H9 (cell line): ENCODE data around the gene MRGPRF. TPM values are rescaled to one million over a fixed set of nuclear protein-coding genes. Genes with fewer than 3 reads are reported as not detected.

Source experiments
- DNase-seq: peaks from one replicate; pipeline ENCODE4 v3.0.0-alpha.2; 2017
- H2AFZ ChIP-seq: one replicate; pipeline ENCODE4 v1.6.1; 2013; ENCODE audit warnings: mild to moderate bottlenecking, low read length, control low read depth, moderate library complexity
- H2AK5ac ChIP-seq: 2 replicates; pipeline ENCODE4 v1.6.1; 2013; ENCODE audit warnings: low read length, control low read depth, mixed read lengths; ENCODE audit not compliant: insufficient read length
- H2BK120ac ChIP-seq: one replicate; pipeline ENCODE4 v1.6.1; 2013; ENCODE audit warnings: low read depth, mild to moderate bottlenecking, low read length, control low read depth, inconsistent platforms; ENCODE audit not compliant: poor library complexity, severe bottlenecking
- H2BK12ac ChIP-seq: 2 replicates; pipeline ENCODE4 v1.6.1; 2013; ENCODE audit warnings: low read length, control low read depth, mixed read lengths, low read depth; ENCODE audit not compliant: insufficient read length
- H2BK15ac ChIP-seq: 2 replicates; pipeline ENCODE4 v1.6.1; 2013; ENCODE audit warnings: low read depth, low read length, control low read depth
- H2BK20ac ChIP-seq: one replicate; pipeline ENCODE4 v1.6.1; 2013; ENCODE audit warnings: low read depth, mild to moderate bottlenecking, low read length, control low read depth, inconsistent platforms; ENCODE audit not compliant: poor library complexity, severe bottlenecking
- H2BK5ac ChIP-seq: 2 replicates; pipeline ENCODE4 v1.6.1; 2013; ENCODE audit warnings: low read length, control low read depth, mixed read lengths; ENCODE audit not compliant: insufficient read length
- H3K14ac ChIP-seq: 2 replicates; pipeline ENCODE4 v1.6.1; 2013; ENCODE audit warnings: low read length, control low read depth; ENCODE audit not compliant: insufficient read depth
- H3K18ac ChIP-seq: 2 replicates; pipeline ENCODE4 v1.6.1; 2013; ENCODE audit warnings: low read depth, mild to moderate bottlenecking, mixed read lengths, low read length, control low read depth; ENCODE audit not compliant: insufficient read length
- H3K23ac ChIP-seq: 2 replicates; pipeline ENCODE4 v1.6.1; 2013; ENCODE audit warnings: low read length, control low read depth, mixed read lengths, low read depth; ENCODE audit not compliant: insufficient read length
- H3K23me2 ChIP-seq: 2 replicates; pipeline ENCODE4 v1.6.1; 2013; ENCODE audit warnings: low read depth, mild to moderate bottlenecking, mixed read lengths, low read length, control low read depth; ENCODE audit not compliant: insufficient read length, poor library complexity, severe bottlenecking
- H3K27ac ChIP-seq: 2 replicates; pipeline ENCODE4 v1.5.1; 2013; ENCODE audit warnings: low read length, control low read depth, mixed read lengths, low read depth; ENCODE audit not compliant: insufficient read length
- H3K27me3 ChIP-seq: 2 replicates; pipeline ENCODE4 v1.6.1; 2013; ENCODE audit warnings: low read length, control low read depth, inconsistent platforms; ENCODE audit not compliant: insufficient read depth
- H3K4ac ChIP-seq: 2 replicates; pipeline ENCODE4 v1.6.1; 2013; ENCODE audit warnings: low read depth, mild to moderate bottlenecking, control low read depth, inconsistent platforms, low read length, moderate library complexity
- H3K4me1 ChIP-seq: 2 replicates; pipeline ENCODE4 v1.6.1; 2013; ENCODE audit warnings: low read length, control low read depth, inconsistent platforms; ENCODE audit not compliant: insufficient read depth
- H3K4me2 ChIP-seq: 2 replicates; pipeline ENCODE4 v1.6.1; 2013; ENCODE audit warnings: low read length, control low read depth, mixed read lengths; ENCODE audit not compliant: insufficient read length, insufficient read depth
- H3K56ac ChIP-seq: 2 replicates; pipeline ENCODE4 v1.6.1; 2013; ENCODE audit warnings: low read depth, mild to moderate bottlenecking, mixed read lengths, low read length, control low read depth; ENCODE audit not compliant: insufficient read length
- H3K79me1 ChIP-seq: 2 replicates; pipeline ENCODE4 v1.6.1; 2013; ENCODE audit warnings: low read depth, mild to moderate bottlenecking, moderate library complexity, low read length, control low read depth, inconsistent platforms; ENCODE audit not compliant: insufficient read depth, poor library complexity, severe bottlenecking
- H3K79me2 ChIP-seq: 2 replicates; pipeline ENCODE4 v1.6.1; 2013; ENCODE audit warnings: low read length, control low read depth, inconsistent platforms; ENCODE audit not compliant: insufficient read depth
- H3K9ac ChIP-seq: 2 replicates; pipeline ENCODE4 v1.6.1; 2013; ENCODE audit warnings: low read length, control low read depth, mixed read lengths; ENCODE audit not compliant: insufficient read length; ENCODE audit errors: extremely low read depth
- H3K9me3 ChIP-seq: one replicate; pipeline ENCODE4 v1.6.1; 2013; ENCODE audit warnings: low read depth, low read length, inconsistent platforms; ENCODE audit not compliant: control insufficient read depth
- H3T11ph ChIP-seq: one replicate; pipeline ENCODE4 v1.6.1; 2013; ENCODE audit warnings: mild to moderate bottlenecking, low read length, control low read depth, inconsistent platforms
- H4K20me1 ChIP-seq: one replicate; pipeline ENCODE4 v1.6.1; 2013; ENCODE audit not compliant: control insufficient read depth, insufficient read length, insufficient read depth
- H4K5ac ChIP-seq: 2 replicates; pipeline ENCODE4 v1.6.1; 2013; ENCODE audit warnings: low read depth, mild to moderate bottlenecking, mixed read lengths, low read length, control low read depth; ENCODE audit not compliant: insufficient read length
- H4K8ac ChIP-seq: replicated peaks from 2 replicates; pipeline ENCODE4 v1.6.1; 2013; ENCODE audit warnings: low read length, control low read depth, mixed read lengths, low read depth; ENCODE audit not compliant: insufficient read length
- H4K91ac ChIP-seq: 2 replicates; pipeline ENCODE4 v1.6.1; 2013; ENCODE audit warnings: low read depth, mild to moderate bottlenecking, moderate library complexity, mixed read lengths, low read length, control low read depth; ENCODE audit not compliant: insufficient read length
- H3K27ac Mint-ChIP-seq, 3 experiments: 2 replicates in 2 of 3; 3 replicates in 1 of 3; pipeline ENCODE4 v1.8.0; 2020 to 2021; ENCODE audit warnings: mixed read lengths in 3 of 3, mild to moderate bottlenecking in 1 of 3, moderate library complexity in 1 of 3
- H3K27me3 Mint-ChIP-seq: 2 replicates; pipeline ENCODE4 v1.8.0; 2021; ENCODE audit warnings: low read depth, mild to moderate bottlenecking, moderate library complexity, mixed read lengths
- H3K36me3 Mint-ChIP-seq, 3 experiments: 2 replicates in 2 of 3; 3 replicates in 1 of 3; pipeline ENCODE4 v1.8.0; 2020 to 2021; ENCODE audit warnings: low read depth in 3 of 3, mixed read lengths in 3 of 3; ENCODE audit not compliant: insufficient read depth in 1 of 3
- H3K4me1 Mint-ChIP-seq, 2 experiments: 2 replicates each; pipeline ENCODE4 v1.8.0; 2020; ENCODE audit warnings: mixed read lengths in 2 of 2
- H3K4me3 Mint-ChIP-seq, 2 experiments: 2 replicates in 1 of 2; 3 replicates in 1 of 2; pipeline ENCODE4 v1.8.0; 2020 to 2021; ENCODE audit warnings: mild to moderate bottlenecking in 2 of 2, mixed read lengths in 2 of 2, moderate library complexity in 1 of 2
- H3K9me3 Mint-ChIP-seq, 2 experiments: 2 replicates in 1 of 2; 3 replicates in 1 of 2; pipeline ENCODE4 v1.8.0; 2020; ENCODE audit warnings: mild to moderate bottlenecking in 2 of 2, mixed read lengths in 2 of 2, moderate library complexity in 1 of 2
- CTCF ChIP-seq: fragments of 200-600 bp; sonication (generic); conservative IDR thresholded peaks from 3 replicates; pipeline ENCODE4 v1.8.0; 2021; ENCODE audit warnings: antibody characterized with exemption, mild to moderate bottlenecking
- WGBS: extraction: QIAGEN DNeasy Blood & Tissue Kit; methylation state at CpG from one replicate; pipeline ENCODE4 v1.1.7; 2013; ENCODE audit warnings: missing lambda C conversion rate, low lambda C conversion rate, mixed read lengths; ENCODE audit not compliant: insufficient read length; ENCODE audit errors: extremely low coverage; 5-methylcytosine and 5-hydroxymethylcytosine counted together
- total RNA-seq: library from RNA; stranded (reverse); gene quantifications from 2 replicates; pipeline ENCODE4 v1.2.1, GENCODE V29; 2021

Gene MRGPRF
- total RNA-seq, 1 experiment from 2014 or later = 4.0 TPM

GRCh38 chr11:69048031-69048693 lies 35.1 kb upstream of the MRGPRF start:
- no peak overlapping the region for H3K27ac ChIP-seq
- peaks cover 5% of the 10 kb centered on the region for H3K23me2 ChIP-seq
- H2BK12ac ChIP-seq = no peak overlapping the region
- WGBS = no CpG with 5 or more reads among the region's 11 CpGs
- no peak overlapping the region for H3T11ph ChIP-seq
- H3K9ac ChIP-seq = no peak overlapping the region
- H3K4me1 ChIP-seq = peaks cover 4% of the 10 kb centered on the region; the same call in 1 of the 2 replicates
- no peaks in the 10 kb centered on the region for H3K36me3 Mint-ChIP-seq
- H3K4me1 Mint-ChIP-seq = peaks cover 27 to 29% of the 10 kb centered on the region in 2 experiments
- no peak overlapping the region for H3K56ac ChIP-seq
- no peak overlapping the region for H3K14ac ChIP-seq
- H3K4ac ChIP-seq = no peak overlapping the region
- no peak overlapping the region for H2BK20ac ChIP-seq
- H4K91ac ChIP-seq = no peak overlapping the region
- no peak overlapping the region for H3K23ac ChIP-seq
- peaks cover 12% of the 10 kb centered on the region; the same call in 1 of the 2 replicates for H3K79me2 ChIP-seq
- no peaks in the 10 kb centered on the region for H3K9me3 Mint-ChIP-seq
- no peak overlapping the region; a peak in 1 of 7 replicates for H3K27ac Mint-ChIP-seq
- no peaks in the 10 kb centered on the region for H3K9me3 ChIP-seq
- H4K8ac ChIP-seq = no peak overlapping the region
- H4K5ac ChIP-seq = no peak overlapping the region
- no peaks in the 10 kb centered on the region for H3K27me3 ChIP-seq
- peak overlapping the region; percentile 74 for H3K4me2 ChIP-seq
- DNase-seq = no peak
- peaks cover 5% of the 10 kb centered on the region for H3K79me1 ChIP-seq
- no peak overlapping the region for H2BK5ac ChIP-seq
- H2AFZ ChIP-seq = no peak overlapping the region
- H2BK120ac ChIP-seq = no peak overlapping the region
- H2BK15ac ChIP-seq = no peak overlapping the region
- TF ChIP-seq CTCF = no peak
- no peaks in the 10 kb centered on the region for H3K27me3 Mint-ChIP-seq
- no peak overlapping the region for H3K18ac ChIP-seq
- H3K4me3 Mint-ChIP-seq = peak overlapping the region; percentile 60 to 77
- no peaks in the 10 kb centered on the region for H4K20me1 ChIP-seq
- H2AK5ac ChIP-seq = no peak overlapping the region
